NB4 (cell line): ENCODE results near the gene CLIP4.

ENCODE experiments used
- DNase-seq: peaks from one replicate; pipeline ENCODE4 v3.0.0; 2010; ENCODE audit warnings: low read depth
- H3K4me3 ChIP-seq: one replicate; pipeline ENCODE4 v1.5.1; 2011; ENCODE audit warnings: mild to moderate bottlenecking, low read depth, low read length, moderate library complexity
- MYC ChIP-seq: IDR thresholded peaks from 2 replicates; pipeline ENCODE4 v1.6.1; 2011; ENCODE audit warnings: low read depth, low read length
- POLR2A ChIP-seq: IDR thresholded peaks from 2 replicates; pipeline ENCODE4 v1.6.1; 2011; ENCODE audit warnings: mild to moderate bottlenecking; ENCODE audit not compliant: insufficient read length; ENCODE audit errors: extremely low read depth
- TF ChIP-seq, protein P1 (sequence below): IDR thresholded peaks from 2 replicates; pipeline ENCODE4 v1.6.1; 2011; ENCODE audit warnings: low read depth, low read length
- TF ChIP-seq, protein P2 (sequence below): IDR thresholded peaks from one replicate; pipeline ENCODE4 v1.5.1; 2012; ENCODE audit warnings: low read depth, low read length

The CLIP4 gene

DNA sequence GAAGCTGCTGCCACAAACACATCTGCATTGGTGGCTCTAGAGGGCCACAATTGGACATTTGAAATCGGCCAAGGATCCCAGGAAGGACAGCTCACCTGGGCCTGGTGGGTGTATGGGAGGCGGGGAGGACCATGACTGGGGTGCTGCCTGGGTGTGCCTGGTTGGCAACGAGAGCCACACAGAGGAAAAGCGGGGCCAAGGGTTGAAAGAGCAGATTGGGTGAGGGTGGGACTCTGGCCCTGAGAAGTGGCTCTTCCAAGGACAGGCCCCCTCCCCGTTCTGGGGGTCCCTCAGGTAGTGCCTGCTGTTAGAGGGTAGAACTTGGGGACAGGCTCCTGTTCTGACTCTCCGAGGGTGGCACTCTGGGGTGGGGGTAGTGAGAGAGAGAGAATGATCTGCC is 102.9 kb downstream of the CLIP4 start:
- no peak overlapping the region for H3K4me3 ChIP-seq
- TF ChIP-seq MYC: no peak
- TF ChIP-seq POLR2A: no peak
- TF ChIP-seq, protein P1, sequence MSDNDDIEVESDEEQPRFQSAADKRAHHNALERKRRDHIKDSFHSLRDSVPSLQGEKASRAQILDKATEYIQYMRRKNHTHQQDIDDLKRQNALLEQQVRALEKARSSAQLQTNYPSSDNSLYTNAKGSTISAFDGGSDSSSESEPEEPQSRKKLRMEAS: no peak
- TF ChIP-seq, protein P2, sequence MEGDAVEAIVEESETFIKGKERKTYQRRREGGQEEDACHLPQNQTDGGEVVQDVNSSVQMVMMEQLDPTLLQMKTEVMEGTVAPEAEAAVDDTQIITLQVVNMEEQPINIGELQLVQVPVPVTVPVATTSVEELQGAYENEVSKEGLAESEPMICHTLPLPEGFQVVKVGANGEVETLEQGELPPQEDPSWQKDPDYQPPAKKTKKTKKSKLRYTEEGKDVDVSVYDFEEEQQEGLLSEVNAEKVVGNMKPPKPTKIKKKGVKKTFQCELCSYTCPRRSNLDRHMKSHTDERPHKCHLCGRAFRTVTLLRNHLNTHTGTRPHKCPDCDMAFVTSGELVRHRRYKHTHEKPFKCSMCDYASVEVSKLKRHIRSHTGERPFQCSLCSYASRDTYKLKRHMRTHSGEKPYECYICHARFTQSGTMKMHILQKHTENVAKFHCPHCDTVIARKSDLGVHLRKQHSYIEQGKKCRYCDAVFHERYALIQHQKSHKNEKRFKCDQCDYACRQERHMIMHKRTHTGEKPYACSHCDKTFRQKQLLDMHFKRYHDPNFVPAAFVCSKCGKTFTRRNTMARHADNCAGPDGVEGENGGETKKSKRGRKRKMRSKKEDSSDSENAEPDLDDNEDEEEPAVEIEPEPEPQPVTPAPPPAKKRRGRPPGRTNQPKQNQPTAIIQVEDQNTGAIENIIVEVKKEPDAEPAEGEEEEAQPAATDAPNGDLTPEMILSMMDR: no peak
- no peak for DNase-seq

DNA sequence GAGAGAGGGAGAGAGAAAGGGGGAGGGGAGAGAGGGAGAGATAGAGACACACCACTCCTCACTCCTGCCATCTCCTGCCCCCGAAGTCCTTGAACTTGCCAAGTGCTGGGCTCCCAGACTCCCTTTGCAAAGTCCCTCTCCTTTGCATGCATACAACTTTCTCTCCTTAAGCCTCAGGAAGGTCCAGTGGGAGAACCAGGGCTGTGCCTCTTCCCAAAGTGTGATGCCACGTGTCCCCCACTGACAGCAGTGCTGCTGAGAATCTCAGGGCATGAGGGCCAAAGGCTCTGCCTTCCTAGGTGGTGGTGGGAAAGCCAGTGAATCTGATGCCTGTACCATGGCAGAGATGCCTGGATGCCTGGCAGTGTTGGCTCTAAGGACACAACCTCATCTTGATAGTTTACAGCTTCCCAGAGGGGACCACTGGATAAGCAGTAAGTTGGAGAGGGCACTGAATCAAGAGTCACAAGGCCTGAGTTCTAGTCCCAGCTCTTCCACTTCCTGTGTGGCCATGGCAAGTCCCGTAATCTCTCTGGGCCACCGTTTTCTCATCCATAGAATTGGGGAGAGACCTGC is 103.4 kb downstream of the CLIP4 start:
- no peak for DNase-seq
- no peak overlapping the region for H3K4me3 ChIP-seq
- TF ChIP-seq, protein P2: no peak
- TF ChIP-seq, protein P1: no peak
- TF ChIP-seq POLR2A (no peak), MYC (no peak)

DNA sequence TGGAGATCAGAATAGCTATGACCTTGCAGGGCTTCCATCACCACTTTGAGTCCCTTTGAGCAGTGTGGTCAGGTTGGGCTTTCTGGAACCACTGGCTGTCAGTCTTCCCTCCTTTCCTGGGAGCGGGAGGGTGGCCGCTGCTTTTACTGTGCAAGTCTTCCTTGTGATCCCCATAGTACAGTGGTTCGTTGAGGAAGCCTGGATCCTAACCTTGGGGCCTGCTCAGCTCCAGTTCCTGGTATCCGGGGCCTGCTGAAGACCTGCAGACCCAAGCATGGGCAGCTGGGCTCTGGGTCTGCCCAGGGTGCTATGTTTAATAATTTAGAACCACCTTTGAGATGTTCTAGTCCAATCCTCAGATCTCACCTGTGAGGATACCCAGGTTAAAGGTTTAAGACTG is 104.2 kb downstream of the CLIP4 start:
- TF ChIP-seq, protein P1: no peak
- TF ChIP-seq, protein P2: no peak
- TF ChIP-seq POLR2A (no peak), MYC (no peak)
- DNase-seq: no peak
- no peak overlapping the region for H3K4me3 ChIP-seq

DNA sequence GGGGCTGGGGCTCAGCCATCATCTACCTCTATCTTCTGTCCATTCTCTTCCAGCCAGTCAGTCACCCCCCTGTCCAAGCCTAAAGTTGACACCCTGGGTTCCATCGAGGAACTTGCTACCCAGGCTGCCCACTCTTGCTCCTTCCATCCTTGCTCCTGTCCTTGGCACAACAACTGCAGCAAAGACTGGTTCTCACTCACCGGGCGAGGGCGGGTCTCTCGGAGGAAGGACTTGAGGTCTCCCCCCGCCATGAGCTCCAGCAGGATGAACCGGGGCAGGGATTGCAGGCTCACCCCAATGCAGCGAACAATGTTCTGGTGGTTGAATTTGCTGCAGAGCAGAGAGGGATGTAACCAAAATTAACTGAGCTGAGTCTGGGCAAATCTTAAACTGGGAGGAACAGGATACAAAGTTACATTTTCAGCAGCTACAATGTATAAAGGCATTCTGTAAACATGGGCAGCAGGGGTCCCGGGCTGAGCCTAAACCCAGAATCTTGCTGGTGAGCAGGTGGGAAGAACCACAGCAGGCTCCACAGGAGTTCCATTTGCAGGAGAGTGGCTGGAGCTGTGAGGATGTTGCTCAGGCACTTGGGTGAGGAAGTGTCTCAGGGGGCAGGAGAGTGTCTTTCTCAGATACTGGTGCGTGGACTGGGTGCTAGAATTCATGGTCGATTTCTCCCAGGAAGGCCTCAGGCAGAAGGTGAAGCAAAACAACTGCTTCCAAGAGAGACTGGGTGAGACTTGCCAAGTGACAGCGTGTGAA is 105.5 kb downstream of the CLIP4 start:
- no peak overlapping the region for H3K4me3 ChIP-seq
- TF ChIP-seq POLR2A (no peak), MYC (no peak)
- TF ChIP-seq, protein P1: no peak
- TF ChIP-seq, protein P2: no peak
- no peak for DNase-seq

DNA sequence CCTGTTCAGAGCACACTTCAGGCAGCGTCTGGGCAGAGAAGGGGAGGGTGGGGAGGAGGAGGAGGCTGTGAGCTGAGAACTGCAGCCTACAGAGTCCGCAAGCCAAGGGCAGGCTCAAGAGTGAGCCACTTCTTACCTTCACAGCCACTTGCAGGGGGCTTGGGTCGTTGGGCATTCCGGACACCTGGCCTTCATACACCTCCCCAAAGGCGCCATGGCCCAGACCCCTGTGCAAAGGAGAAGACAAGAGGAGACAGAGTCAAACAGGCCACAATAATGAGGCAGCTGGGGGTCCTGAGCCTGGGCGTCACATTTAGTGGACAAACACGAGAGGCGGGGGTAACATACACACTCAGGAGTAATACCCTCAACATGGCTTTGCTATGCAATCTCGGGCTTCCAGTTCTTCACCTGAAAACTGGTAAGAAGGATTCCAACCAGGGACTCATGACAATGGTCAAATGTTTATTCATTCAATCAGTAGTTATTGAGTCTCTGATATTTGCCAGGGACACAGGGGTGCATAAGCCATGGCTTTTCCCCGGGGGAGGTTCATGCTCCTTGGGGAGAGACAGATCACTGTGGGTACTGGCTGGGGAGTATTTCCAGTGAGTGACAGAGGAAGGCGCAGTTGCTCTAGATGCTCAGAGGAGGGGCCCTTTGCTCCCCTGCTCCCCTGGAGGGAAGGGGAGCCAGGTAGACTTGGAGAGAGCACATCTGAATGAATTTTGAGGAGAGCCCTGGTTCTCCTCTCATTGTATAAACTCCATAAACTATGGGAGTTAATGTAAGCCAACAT is 107.4 kb downstream of the CLIP4 start:
- no peak for DNase-seq
- TF ChIP-seq POLR2A: no peak
- TF ChIP-seq MYC: no peak
- TF ChIP-seq, protein P1: no peak
- TF ChIP-seq, protein P2: no peak
- no peak overlapping the region for H3K4me3 ChIP-seq
